ENCODE results near the gene AFDN.

Gene AFDN

DNA sequence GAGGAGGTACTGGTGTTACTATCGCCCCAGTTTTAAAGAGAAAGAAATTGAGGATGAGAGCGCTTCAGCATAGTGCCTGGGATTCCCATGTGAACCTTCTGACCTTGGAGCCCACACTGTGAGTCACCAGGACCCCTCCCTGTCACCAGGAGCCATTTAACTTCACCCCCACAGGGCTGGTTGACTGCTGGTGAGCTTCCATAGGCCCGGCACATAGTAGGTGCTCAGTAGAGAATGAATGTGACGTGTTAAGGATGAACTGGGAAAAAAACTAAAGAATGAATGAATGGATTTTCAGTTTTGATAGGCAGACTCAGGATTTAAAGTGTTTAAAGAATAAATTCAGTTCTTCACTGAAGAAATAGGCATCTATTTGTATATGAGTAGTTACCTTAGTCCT is 117.4 kb downstream of the AFDN start:
- Histone ChIP-seq H3K27ac (no peak overlapping the region), H3K4me1 (peaks cover 0 to 3% (median 0%) of the 10 kb centered on the region in 10 experiments; a peak in 5 of 20 replicates), H3K27me3 (no peaks in the 10 kb centered on the region), H3K4me3 (no peak overlapping the region), H4K20me1 (no peaks in the 10 kb centered on the region), H3K36me3 (peaks cover 36 to 80% (median 62%) of the 10 kb centered on the region in 11 experiments), H3K9ac (no peak overlapping the region), H3K9me3 (replicated peaks in 1 of 11) (no peaks in the 10 kb centered on the region), H3K4me2 (no peak overlapping the region)
- no peak for TF ChIP-seq Cebpa-rat (IDR thresholded peaks at IDR 0.05)

DNA sequence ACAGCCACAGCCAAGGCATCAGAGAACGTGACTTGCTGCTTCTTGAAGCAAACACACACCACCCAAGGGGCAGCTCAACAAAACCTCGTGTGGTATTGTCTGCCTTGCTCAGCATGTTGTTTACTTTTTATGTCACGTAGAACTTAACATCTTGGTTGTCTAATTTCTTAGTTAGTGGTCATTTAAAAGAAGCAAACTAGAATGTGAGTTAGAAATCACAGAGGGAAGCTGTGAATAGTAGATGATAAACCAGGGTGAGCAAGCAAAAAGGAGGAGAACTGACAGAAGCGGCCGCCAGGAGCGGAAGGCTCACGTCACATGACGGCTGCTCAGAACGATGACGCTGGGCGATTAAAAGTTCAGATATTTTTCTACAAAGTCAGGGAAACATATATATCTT is 119.3 kb downstream of the AFDN start:
- Histone ChIP-seq H3K36me3 (peaks cover 54 to 92% (median 80%) of the 10 kb centered on the region in 11 experiments), H3K27ac (no peak overlapping the region), H3K4me3 (no peak overlapping the region), H3K9ac (no peak overlapping the region), H3K4me2 (no peak overlapping the region), H4K20me1 (no peaks in the 10 kb centered on the region), H3K27me3 (no peaks in the 10 kb centered on the region), H3K4me1 (peaks cover under 1 to 17% (median 8%) of the 10 kb centered on the region in 10 experiments; a peak in 16 of 20 replicates), H3K9me3 (replicated peaks in 1 of 11) (no peaks in the 10 kb centered on the region)
- no peak for TF ChIP-seq Cebpa-rat (IDR thresholded peaks at IDR 0.05)

DNA sequence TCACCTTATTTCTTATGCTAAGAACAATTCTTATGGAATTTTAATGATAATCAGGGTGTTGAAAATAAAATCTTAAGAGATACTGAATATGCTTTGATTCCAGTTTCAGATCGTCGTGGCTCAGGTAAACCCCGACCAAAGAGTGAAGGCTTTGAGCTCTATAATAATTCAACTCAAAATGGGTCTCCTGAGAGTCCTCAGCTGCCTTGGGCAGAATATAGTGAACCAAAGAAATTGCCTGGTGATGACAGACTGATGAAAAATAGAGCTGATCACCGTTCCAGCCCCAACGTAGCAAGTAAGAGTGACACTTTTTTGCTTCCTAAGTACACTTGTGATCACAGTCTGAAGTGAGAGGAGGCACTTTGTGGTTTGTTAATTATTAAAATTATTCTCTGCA is 119.9 kb downstream of the AFDN start:
- Histone ChIP-seq H3K27ac (no peak overlapping the region), H3K36me3 (peaks cover 57 to 93% (median 80%) of the 10 kb centered on the region in 11 experiments), H3K4me1 (peaks cover 5 to 23% (median 14%) of the 10 kb centered on the region in 10 experiments; a peak in 19 of 20 replicates), H3K27me3 (no peaks in the 10 kb centered on the region), H3K4me2 (no peak overlapping the region), H3K9me3 (replicated peaks in 1 of 11) (no peaks in the 10 kb centered on the region), H3K4me3 (no peak overlapping the region), H3K9ac (no peak overlapping the region), H4K20me1 (no peaks in the 10 kb centered on the region; a peak in 1 of 22 replicates)
- TF ChIP-seq Cebpa-rat (IDR thresholded peaks at IDR 0.05), result no peak

DNA sequence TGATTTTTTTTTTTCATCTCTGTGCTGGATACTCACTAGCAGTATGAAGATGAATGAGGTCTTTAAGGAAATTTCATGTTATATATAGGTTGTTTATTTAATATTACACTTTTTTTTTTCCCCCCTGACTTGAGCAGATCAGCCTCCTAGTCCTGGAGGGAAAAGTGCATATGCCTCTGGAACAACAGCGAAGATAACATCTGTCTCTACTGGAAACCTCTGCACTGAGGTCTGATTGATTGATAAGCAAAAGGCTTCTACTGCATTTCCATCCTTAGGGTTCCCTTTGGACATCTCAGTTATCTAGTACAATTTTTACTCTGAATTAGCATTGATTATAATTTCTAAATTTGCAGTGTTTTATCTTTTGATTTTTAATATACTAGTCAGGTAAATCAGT is 121.0 kb downstream of the AFDN start:
- Histone ChIP-seq H4K20me1 (no peaks in the 10 kb centered on the region; a peak in 1 of 22 replicates), H3K4me1 (peaks cover 16 to 34% (median 24%) of the 10 kb centered on the region in 10 experiments), H3K27ac (no peak overlapping the region), H3K36me3 (peaks cover 57 to 85% (median 80%) of the 10 kb centered on the region in 11 experiments), H3K4me3 (no peak overlapping the region), H3K9ac (no peak overlapping the region), H3K9me3 (replicated peaks in 1 of 11) (no peaks in the 10 kb centered on the region), H3K27me3 (no peaks in the 10 kb centered on the region), H3K4me2 (no peak overlapping the region)
- no peak for TF ChIP-seq Cebpa-rat (IDR thresholded peaks at IDR 0.05)

DNA sequence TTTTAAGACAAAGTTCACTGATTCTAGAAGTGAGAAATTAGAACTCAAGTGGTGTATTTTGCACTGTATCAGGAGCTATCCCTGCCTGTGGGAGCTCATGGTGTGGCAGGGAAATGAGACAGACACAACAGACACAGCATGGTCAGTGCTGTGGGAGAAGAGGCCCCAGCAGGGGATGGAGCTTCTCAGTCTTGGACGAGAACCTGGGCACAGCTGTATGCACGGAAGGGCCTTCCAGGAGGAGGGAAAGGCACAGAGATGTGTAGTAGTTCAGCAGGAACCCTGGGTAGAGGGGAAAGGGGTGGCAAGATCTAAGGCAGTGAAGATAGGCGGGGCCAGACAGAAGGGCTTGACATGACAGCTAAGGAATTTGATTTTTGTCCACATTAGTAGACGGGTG is 122.0 kb downstream of the AFDN start:
- Histone ChIP-seq H3K27ac (peak overlapping the region in 1 of 11 experiments; percentile 28; a peak in 1 of 22 replicates), H3K27me3 (no peaks in the 10 kb centered on the region), H3K4me3 (no peak overlapping the region), H3K36me3 (peaks cover 54 to 75% (median 71%) of the 10 kb centered on the region in 11 experiments), H4K20me1 (no peaks in the 10 kb centered on the region; a peak in 1 of 22 replicates), H3K4me2 (no peak overlapping the region), H3K4me1 (peaks cover 22 to 44% (median 33%) of the 10 kb centered on the region in 10 experiments), H3K9me3 (replicated peaks in 1 of 11) (no peaks in the 10 kb centered on the region), H3K9ac (no peak overlapping the region)
- TF ChIP-seq Cebpa-rat (IDR thresholded peaks at IDR 0.05), result no peak

DNA sequence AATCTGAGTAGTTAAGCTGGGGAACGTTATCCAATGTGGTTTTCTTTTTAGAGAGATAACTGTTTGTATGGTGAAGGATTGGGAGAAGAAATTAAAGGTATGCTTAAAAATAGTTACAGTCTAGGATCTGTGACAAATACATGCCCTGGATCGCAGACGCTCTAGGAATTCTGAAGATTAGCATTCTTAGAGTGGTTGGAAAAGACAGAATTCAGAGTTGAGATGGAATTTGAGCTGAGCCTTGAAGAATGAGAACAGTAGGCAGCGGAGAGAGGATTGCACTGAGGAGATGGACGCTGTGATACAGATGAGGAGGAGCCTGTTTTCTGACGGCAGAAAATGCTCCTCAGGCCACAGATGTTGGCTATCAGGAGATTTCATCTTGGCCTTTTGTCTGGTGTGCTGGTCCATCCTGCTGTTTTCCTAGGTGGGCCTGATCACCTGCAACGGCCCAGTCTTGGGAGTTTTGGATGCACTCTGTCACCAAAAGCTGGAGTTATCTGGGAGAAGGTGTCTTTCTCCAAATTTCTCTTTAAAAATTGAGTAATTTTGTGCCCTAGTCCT is 122.5 kb downstream of the AFDN start:
- H3K9me3 ChIP-seq (replicated peaks in 1 of 11), result no peaks in the 10 kb centered on the region
- peaks cover 50 to 72% (median 66%) of the 10 kb centered on the region in 11 experiments for H3K36me3 ChIP-seq
- no peaks in the 10 kb centered on the region for H3K27me3 ChIP-seq
- peak overlapping the region in 2 of 11 experiments; percentile 32 to 34; a peak in 2 of 22 replicates for H3K27ac ChIP-seq
- H3K4me3 ChIP-seq, result no peak overlapping the region
- H3K4me2 ChIP-seq, result no peak overlapping the region
- TF ChIP-seq Cebpa-rat (IDR thresholded peaks at IDR 0.05), result no peak
- no peak overlapping the region for H3K9ac ChIP-seq
- no peaks in the 10 kb centered on the region; a peak in 1 of 22 replicates for H4K20me1 ChIP-seq
- H3K4me1 ChIP-seq, result peaks cover 24 to 49% (median 37%) of the 10 kb centered on the region in 10 experiments

DNA sequence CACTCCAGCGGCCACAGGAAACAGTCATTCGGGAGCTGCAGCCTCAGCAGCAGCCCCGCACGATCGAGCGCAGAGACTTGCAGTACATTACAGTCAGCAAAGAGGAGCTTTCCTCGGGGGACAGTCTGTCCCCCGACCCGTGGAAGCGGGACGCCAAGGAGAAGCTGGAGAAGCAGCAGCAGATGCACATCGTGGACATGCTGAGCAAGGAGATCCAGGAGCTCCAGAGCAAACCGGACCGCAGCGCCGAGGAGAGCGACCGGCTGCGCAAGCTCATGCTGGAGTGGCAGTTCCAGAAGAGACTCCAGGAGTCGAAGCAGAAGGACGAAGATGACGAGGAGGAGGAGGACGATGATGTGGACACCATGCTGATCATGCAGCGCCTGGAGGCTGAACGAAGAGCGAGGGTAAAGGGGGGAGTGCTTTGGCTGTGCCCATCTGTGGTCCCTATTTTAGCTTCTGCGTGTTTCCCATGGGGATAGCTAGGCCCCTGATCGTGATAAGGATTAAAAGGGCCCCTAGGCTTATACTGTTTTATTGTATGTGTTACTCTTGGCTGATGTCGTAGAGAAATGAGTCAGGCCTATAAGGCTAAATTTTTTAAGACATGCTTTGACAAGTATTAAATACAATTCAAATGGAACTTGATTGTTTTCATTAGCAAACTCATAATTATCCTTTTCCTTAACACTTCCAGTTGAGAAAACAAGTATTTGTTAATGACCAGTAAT is 125.2 kb downstream of the AFDN start:
- no peak for TF ChIP-seq Cebpa-rat (IDR thresholded peaks at IDR 0.05)
- Histone ChIP-seq H3K9ac (peak overlapping the region; percentile 54 to 79 (median 73)), H3K36me3 (peaks cover 27 to 70% (median 58%) of the 10 kb centered on the region in 11 experiments), H3K4me3 (peak overlapping the region; percentile 44 to 73 (median 65)), H4K20me1 (peaks cover 0 to 19% (median 0%) of the 10 kb centered on the region in 11 experiments; a peak in 3 of 22 replicates), H3K4me1 (peaks cover 40 to 67% (median 55%) of the 10 kb centered on the region in 10 experiments), H3K27me3 (no peaks in the 10 kb centered on the region), H3K27ac (peak overlapping the region; percentile 23 to 81 (median 75); a peak in 21 of 22 replicates), H3K9me3 (replicated peaks in 1 of 11) (no peaks in the 10 kb centered on the region), H3K4me2 (peak overlapping the region; percentile 84 to 97 (median 93))

DNA sequence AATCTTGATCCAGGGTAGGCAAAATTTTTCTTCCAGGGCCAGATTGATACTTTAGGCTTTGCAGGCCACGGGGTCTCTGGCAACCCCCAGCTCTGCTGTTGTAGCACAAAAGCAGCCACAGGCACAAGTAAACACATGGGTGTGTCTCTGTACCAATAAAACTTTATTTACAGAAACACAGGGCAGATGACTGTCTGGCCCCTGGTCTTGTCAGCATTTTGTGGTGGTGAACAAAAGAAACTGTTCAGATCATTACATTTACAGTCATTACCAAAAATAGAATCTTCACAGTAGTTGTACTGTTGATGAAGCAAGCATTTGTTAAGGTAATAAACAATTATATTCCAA is 125.8 kb downstream of the AFDN start:
- no peak for TF ChIP-seq Cebpa-rat (IDR thresholded peaks at IDR 0.05)
- no peaks in the 10 kb centered on the region for H3K27me3 ChIP-seq
- H3K27ac ChIP-seq, result peak overlapping the region; percentile 23 to 81 (median 75); a peak in 21 of 22 replicates
- H3K9ac ChIP-seq, result peak overlapping the region; percentile 54 to 79 (median 73); a peak in 21 of 22 replicates
- H3K4me3 ChIP-seq, result peak overlapping the region; percentile 44 to 73 (median 65)
- peak overlapping the region; percentile 84 to 97 (median 93) for H3K4me2 ChIP-seq
- peaks cover 46 to 73% (median 61%) of the 10 kb centered on the region in 10 experiments for H3K4me1 ChIP-seq
- H4K20me1 ChIP-seq, result peaks cover 0 to 25% (median 0%) of the 10 kb centered on the region in 11 experiments; a peak in 3 of 22 replicates
- H3K9me3 ChIP-seq (replicated peaks in 1 of 11), result no peaks in the 10 kb centered on the region
- peaks cover 21 to 70% (median 55%) of the 10 kb centered on the region in 11 experiments for H3K36me3 ChIP-seq

DNA sequence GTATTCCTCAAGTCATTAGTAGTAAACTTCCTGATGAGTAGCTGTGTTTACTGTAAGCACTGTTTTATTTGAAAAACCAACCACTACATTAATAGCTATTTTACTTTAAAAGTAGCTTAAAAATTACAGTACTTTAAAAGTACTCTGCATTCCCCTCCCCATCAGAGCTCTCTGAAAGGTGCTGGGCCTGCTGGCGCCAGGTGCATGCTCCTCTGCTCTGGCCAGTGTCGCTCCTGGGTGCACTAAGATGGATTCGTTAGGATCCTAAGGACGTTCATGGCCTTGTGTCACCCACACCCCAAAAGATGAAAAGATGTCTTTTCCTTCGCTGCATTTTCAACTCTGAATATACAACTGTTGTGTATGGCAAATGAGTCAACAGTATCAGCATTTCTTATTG is 126.8 kb downstream of the AFDN start:
- peak overlapping the region; percentile 53 to 97 (median 92) for H3K4me2 ChIP-seq
- peak overlapping the region in 8 of 10 experiments; percentile 50 to 73 (median 67); a peak in 16 of 20 replicates for H3K4me3 ChIP-seq
- H3K9me3 ChIP-seq (replicated peaks in 1 of 11), result no peaks in the 10 kb centered on the region
- H3K9ac ChIP-seq, result peak overlapping the region in 9 of 11 experiments; percentile 14 to 72 (median 44); a peak in 12 of 22 replicates
- peak overlapping the region in 7 of 11 experiments; percentile 38 to 79 (median 75); a peak in 10 of 22 replicates for H3K27ac ChIP-seq
- H3K36me3 ChIP-seq, result peaks cover 12 to 65% (median 47%) of the 10 kb centered on the region in 11 experiments
- no peaks in the 10 kb centered on the region for H3K27me3 ChIP-seq
- peaks cover 56 to 83% (median 71%) of the 10 kb centered on the region in 10 experiments for H3K4me1 ChIP-seq
- TF ChIP-seq Cebpa-rat (IDR thresholded peaks at IDR 0.05), result no peak
- H4K20me1 ChIP-seq, result peaks cover 0 to 25% (median 0%) of the 10 kb centered on the region in 11 experiments; a peak in 3 of 22 replicates

Data from BLaER1 treated with 17β-estradiol and CSF1 and Interleukin-3, amounts not matched to agents 10 nM and 100 nM (cell line).